Caco-2 (cell line): ENCODE measurements around the gene ELFN1. TPM values are rescaled to one million over a fixed set of nuclear protein-coding genes. Genes with fewer than 3 reads are reported as not detected.

ENCODE experiments used
- BruUV-seq: library from RNA; stranded (reverse); fragments of 400-500 nt; replicated peaks from 2 replicates; lab custom pipeline; 2021; lab: Mats Ljungman, UMichigan
- CTCF ChIA-PET: fragments of 300-600 bp; sonication (Branson Sonifier 250); formaldehyde crosslinking; loops from one replicate; lab custom pipeline; 2022; ENCODE audit warnings: antibody characterized with exemption; lab: Charles Lee
- POLR2A ChIA-PET: fragments of 300-600 bp; sonication (Branson Sonifier 250); formaldehyde crosslinking; loops from one replicate; lab custom pipeline; 2022; ENCODE audit warnings: antibody characterized with exemption; lab: Charles Lee
- DNase-seq, 2 experiments: peaks; one replicate each; pipeline versions ENCODE4 v3.0.0 to v3.0.0-alpha.2; 2020 to 2022
- H3K27me3 ChIP-seq: replicated peaks from 2 replicates; pipeline ENCODE4 v1.6.0; 2011; ENCODE audit warnings: low read length; ENCODE audit not compliant: control insufficient read depth, insufficient read depth
- H3K36me3 ChIP-seq: 2 replicates; pipeline ENCODE4 v1.5.1; 2011; ENCODE audit warnings: low read length; ENCODE audit not compliant: control insufficient read depth, insufficient read depth
- H3K4me1 ChIP-seq: fragments of 250-450 bp; sonication (Bioruptor Pico); 2 replicates; pipeline ENCODE4 v1.5.1; 2020; ENCODE audit warnings: mild to moderate bottlenecking
- H3K4me3 ChIP-seq: 2 replicates; pipeline ENCODE4 v1.5.1; 2011; ENCODE audit warnings: low read depth, mild to moderate bottlenecking, control low read depth, low read length
- H3K9me3 ChIP-seq: fragments of 250-450 bp; sonication (Bioruptor Pico); 2 replicates; pipeline ENCODE4 v1.5.1; 2020; ENCODE audit warnings: mild to moderate bottlenecking, moderate library complexity
- H3K27ac Mint-ChIP-seq: one replicate; pipeline ENCODE4 v1.8.0; 2022; ENCODE audit warnings: mixed read lengths; ENCODE audit not compliant: unreplicated experiment
- H3K27me3 Mint-ChIP-seq: one replicate; pipeline ENCODE4 v1.8.0; 2022; ENCODE audit warnings: mixed read lengths; ENCODE audit not compliant: insufficient read depth, unreplicated experiment
- H3K36me3 Mint-ChIP-seq: one replicate; pipeline ENCODE4 v1.8.0; 2022; ENCODE audit warnings: mild to moderate bottlenecking, mixed read lengths; ENCODE audit not compliant: insufficient read depth, unreplicated experiment
- H3K4me1 Mint-ChIP-seq: one replicate; pipeline ENCODE4 v1.8.0; 2022; ENCODE audit warnings: low read depth, mixed read lengths; ENCODE audit not compliant: unreplicated experiment
- H3K4me3 Mint-ChIP-seq: one replicate; pipeline ENCODE4 v1.8.0; 2022; ENCODE audit warnings: mild to moderate bottlenecking, moderate library complexity, mixed read lengths; ENCODE audit not compliant: unreplicated experiment
- H3K9me3 Mint-ChIP-seq: one replicate; pipeline ENCODE4 v1.8.0; 2022; ENCODE audit warnings: mixed read lengths; ENCODE audit not compliant: unreplicated experiment
- CTCF ChIP-seq, 2 experiments: fragments of 200-600 bp in 1 of 2; IDR thresholded peaks; 1 replicate in 1 of 2; 2 replicates in 1 of 2; pipeline versions ENCODE4 v1.5.1 to v1.8.0; 2011 to 2022; ENCODE audit warnings: antibody characterized with exemption in 1 of 2, control low read depth in 1 of 2, inconsistent platforms in 1 of 2, low read depth in 1 of 2, low read length in 1 of 2, mild to moderate bottlenecking in 1 of 2, moderate library complexity in 1 of 2; ENCODE audit not compliant: insufficient read depth in 1 of 2, severe bottlenecking in 1 of 2, unreplicated experiment in 1 of 2
- intact Hi-C: fragments of 100-400 bp; cut with micrococcal nuclease; formaldehyde crosslinking; loops from one replicate; pipeline ENCODE4 v1.10.0; 2022; ENCODE audit not compliant: unreplicated experiment
- total RNA-seq: library from RNA; stranded (reverse); gene quantifications from 2 replicates; pipeline ENCODE4 v1.2.3, GENCODE V29; 2022

ELFN1 gene
- total RNA-seq, 1 experiment from 2014 or later, result 2.3 TPM

- Histone ChIP-seq H3K4me3 (no peak overlapping the region), H3K36me3 (no peaks in the 10 kb centered on the region), H3K9me3 (no peaks in the 10 kb centered on the region), H3K4me1 (no peaks in the 10 kb centered on the region), H3K27me3 (no peaks in the 10 kb centered on the region)
- DNase-seq, result no peak
- Mint-ChIP-seq H3K27ac (peak overlapping the region; percentile 46), H3K36me3 (no peaks in the 10 kb centered on the region), H3K4me3 (no peak overlapping the region), H3K27me3 (peaks cover 6% of the 10 kb centered on the region), H3K9me3 (no peaks in the 10 kb centered on the region), H3K4me1 (no peaks in the 10 kb centered on the region)
- POLR2A ChIA-PET, result no interaction called here
- TF ChIP-seq CTCF (IDR thresholded peaks at IDR 0.05; ENCODE audit: insufficient read depth in 1 of 2, low read depth in 1 of 2, low read length in 1 of 2, severe bottlenecking in 1 of 2, unreplicated experiment in 1 of 2), result no peak
- no TSS peak for BruUV-seq
- CTCF ChIA-PET, result no interaction called here
- intact Hi-C loops, result no loop called here
Measured at GRCh38 chr7:1649751-1650326, 20.2 kb upstream of the ELFN1 start.

- H3K4me3 ChIP-seq, result no peak overlapping the region
- ChIA-PET CTCF (interaction anchor here (0.7 kb wide), 1 partner anchor 71 kb away, joined by 4 read pairs; no protein-coding TSS in a partner anchor), POLR2A (no interaction called here)
Measured at GRCh38 chr7:1650363-1651030, 19.6 kb upstream of the ELFN1 start.

GRCh38 chr7:1651031-1651446 is 19.0 kb upstream of the ELFN1 start:
- Mint-ChIP-seq H3K4me3 (no peak overlapping the region), H3K4me1 (no peaks in the 10 kb centered on the region), H3K9me3 (no peaks in the 10 kb centered on the region), H3K27me3 (peaks cover 6% of the 10 kb centered on the region), H3K36me3 (no peaks in the 10 kb centered on the region), H3K27ac (no peak overlapping the region)
- Histone ChIP-seq H3K4me1 (no peaks in the 10 kb centered on the region), H3K36me3 (no peaks in the 10 kb centered on the region), H3K27me3 (no peaks in the 10 kb centered on the region), H3K4me3 (no peak overlapping the region), H3K9me3 (no peaks in the 10 kb centered on the region)
- POLR2A ChIA-PET, result no interaction called here
- no peak for DNase-seq
- intact Hi-C loops, result no loop called here
- CTCF ChIA-PET, result interaction anchor here (0.7 kb wide), 1 partner anchor 72 kb away, joined by 4 read pairs; no protein-coding TSS in a partner anchor
- no TSS peak for BruUV-seq
- TF ChIP-seq CTCF (IDR thresholded peaks at IDR 0.05; ENCODE audit: insufficient read depth in 1 of 2, low read depth in 1 of 2, low read length in 1 of 2, severe bottlenecking in 1 of 2, unreplicated experiment in 1 of 2), result no peak

More at GRCh38 chr7:1650363-1651030, 19.6 kb upstream of the ELFN1 start:
- no TSS peak for BruUV-seq
- H3K36me3 ChIP-seq, result no peaks in the 10 kb centered on the region
- no peaks in the 10 kb centered on the region for H3K9me3 ChIP-seq
- DNase-seq, result no peak
- Mint-ChIP-seq H3K36me3 (no peaks in the 10 kb centered on the region), H3K27ac (no peak overlapping the region), H3K9me3 (no peaks in the 10 kb centered on the region), H3K4me1 (no peaks in the 10 kb centered on the region), H3K27me3 (peaks cover 6% of the 10 kb centered on the region), H3K4me3 (no peak overlapping the region)
- intact Hi-C loops, result no loop called here
- H3K27me3 ChIP-seq, result no peaks in the 10 kb centered on the region
- no peaks in the 10 kb centered on the region for H3K4me1 ChIP-seq
- TF ChIP-seq CTCF (IDR thresholded peaks at IDR 0.05; ENCODE audit: insufficient read depth in 1 of 2, low read depth in 1 of 2, low read length in 1 of 2, severe bottlenecking in 1 of 2, unreplicated experiment in 1 of 2), result no peak
